ENCODE measurements around the gene ZNF281.
"Not testable (repeated sequence)": the region's sequence is repeated elsewhere in the genome, so short reads cannot be mapped to it uniquely, and the experiment has no call there.

Gene ZNF281

DNA sequence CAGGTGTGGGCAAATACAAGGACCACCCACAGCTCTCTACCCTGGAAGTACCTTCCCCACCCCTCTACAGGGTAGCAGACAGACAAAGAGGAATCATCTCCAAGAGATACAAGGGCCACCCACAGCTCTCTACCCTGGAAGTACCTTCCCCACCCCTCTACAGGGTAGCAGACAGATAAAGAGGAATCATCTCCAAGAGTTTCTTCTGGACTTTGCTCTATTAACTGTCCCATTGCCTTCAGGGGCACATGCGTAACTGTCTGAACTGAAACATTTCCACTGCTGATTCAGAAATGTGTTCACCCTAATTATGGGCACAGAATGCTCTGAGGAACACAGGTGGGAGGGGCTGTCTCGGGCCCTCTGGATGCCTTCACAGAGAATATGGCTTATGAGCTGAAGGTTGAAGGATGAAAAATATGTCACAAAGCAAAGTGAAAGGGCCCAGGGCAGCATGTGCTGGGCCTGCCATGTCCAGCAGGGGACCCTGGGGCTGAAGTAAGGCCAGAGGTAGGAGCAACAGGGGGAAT is 43.9 kb downstream of the ZNF281 start:
- H3K4me1 ChIP-seq (ENCODE audit: control insufficient read depth, insufficient read depth, low read length) = peaks cover 9% of the 10 kb centered on the region
- no peaks in the 10 kb centered on the region for H3K36me3 ChIP-seq (ENCODE audit: control insufficient read depth, insufficient read depth, low read length)

GRCh38 chr1:200364831-200365230 is 45.0 kb downstream of the ZNF281 start:
- Histone ChIP-seq H3K9me3 (ENCODE audit: control insufficient read depth, low read length) (no peaks in the 10 kb centered on the region), H3K4me3 (ENCODE audit: low read length) (no peak overlapping the region), H3K27me3 (ENCODE audit: control insufficient read depth, insufficient read depth, low read length) (no peaks in the 10 kb centered on the region), H3K9ac (ENCODE audit: low read length) (no peak overlapping the region), H3K4me1 (ENCODE audit: control insufficient read depth, insufficient read depth, low read length) (peaks cover 3% of the 10 kb centered on the region), H3K36me3 (ENCODE audit: control insufficient read depth, insufficient read depth, low read length) (no peaks in the 10 kb centered on the region)

More for the DNA sequence above, 43.9 kb downstream of the ZNF281 start:
- no peaks in the 10 kb centered on the region for H3K27me3 ChIP-seq (ENCODE audit: control insufficient read depth, insufficient read depth, low read length)
- H3K4me3 ChIP-seq (ENCODE audit: low read length) = no peak overlapping the region
- H3K9me3 ChIP-seq (ENCODE audit: control insufficient read depth, low read length) = no peaks in the 10 kb centered on the region
- no peak overlapping the region for H3K9ac ChIP-seq (ENCODE audit: low read length)

DNA sequence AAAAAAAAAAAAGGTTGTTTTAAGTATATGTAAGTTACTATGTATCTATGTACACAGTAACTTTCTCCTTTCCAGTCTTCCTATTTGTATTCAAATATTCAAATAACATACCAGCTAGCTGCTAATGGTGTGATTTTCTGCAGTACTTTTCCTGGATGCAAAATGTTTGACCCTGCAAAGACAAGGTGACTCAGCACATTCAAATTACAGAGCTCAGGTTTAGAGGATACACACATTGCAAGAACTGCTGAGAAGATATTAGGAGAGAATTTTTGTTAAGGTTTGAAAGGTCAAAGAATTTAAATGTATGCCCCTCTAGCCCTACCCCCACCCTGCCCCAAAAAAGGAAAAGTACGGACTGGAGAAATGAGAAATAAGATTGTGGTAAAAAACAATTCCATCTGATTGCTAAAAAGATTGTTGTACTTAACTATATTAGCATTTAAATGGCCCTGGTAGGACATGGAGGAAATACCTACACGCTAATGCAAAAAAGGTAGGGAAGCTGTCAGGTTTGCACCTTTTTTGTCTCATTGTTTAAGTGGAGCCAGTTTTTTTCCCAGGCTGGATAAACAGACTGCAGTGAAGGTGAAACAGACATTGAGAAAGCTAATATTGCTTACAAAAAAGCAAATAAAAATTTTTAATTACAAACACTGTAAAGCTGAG is 45.6 kb downstream of the ZNF281 start:
- Histone ChIP-seq H3K9me3 (ENCODE audit: control insufficient read depth, low read length) (no peaks in the 10 kb centered on the region), H3K4me3 (ENCODE audit: low read length) (no peak overlapping the region), H3K36me3 (ENCODE audit: control insufficient read depth, insufficient read depth, low read length) (no peaks in the 10 kb centered on the region), H3K9ac (ENCODE audit: low read length) (no peak overlapping the region), H3K4me1 (ENCODE audit: control insufficient read depth, insufficient read depth, low read length) (no peaks in the 10 kb centered on the region), H3K27me3 (ENCODE audit: control insufficient read depth, insufficient read depth, low read length) (no peaks in the 10 kb centered on the region)

- H3K9me3 ChIP-seq (ENCODE audit: control insufficient read depth, low read length) = no peaks in the 10 kb centered on the region
- H3K36me3 ChIP-seq (ENCODE audit: control insufficient read depth, insufficient read depth, low read length) = no peaks in the 10 kb centered on the region
- no peaks in the 10 kb centered on the region for H3K27me3 ChIP-seq (ENCODE audit: control insufficient read depth, insufficient read depth, low read length)
- H3K4me3 ChIP-seq (ENCODE audit: low read length) = no peak overlapping the region
- H3K4me1 ChIP-seq (ENCODE audit: control insufficient read depth, insufficient read depth, low read length) = no peaks in the 10 kb centered on the region
- no peak overlapping the region for H3K9ac ChIP-seq (ENCODE audit: low read length)
Measured at GRCh38 chr1:200363264-200363933, 46.4 kb downstream of the ZNF281 start.

- Histone ChIP-seq H3K9me3 (ENCODE audit: control insufficient read depth, low read length) (no peaks in the 10 kb centered on the region), H3K27me3 (ENCODE audit: control insufficient read depth, insufficient read depth, low read length) (no peaks in the 10 kb centered on the region), H3K4me3 (ENCODE audit: low read length) (no peak overlapping the region), H3K36me3 (ENCODE audit: control insufficient read depth, insufficient read depth, low read length) (no peaks in the 10 kb centered on the region), H3K9ac (ENCODE audit: low read length) (no peak overlapping the region), H3K4me1 (ENCODE audit: control insufficient read depth, insufficient read depth, low read length) (no peaks in the 10 kb centered on the region)
Measured at GRCh38 chr1:200362421-200362820, 47.4 kb downstream of the ZNF281 start.

- H3K27me3 ChIP-seq (ENCODE audit: control insufficient read depth, insufficient read depth, low read length) = no peaks in the 10 kb centered on the region
- no peak overlapping the region for H3K4me3 ChIP-seq (ENCODE audit: low read length)
- no peaks in the 10 kb centered on the region for H3K9me3 ChIP-seq (ENCODE audit: control insufficient read depth, low read length)
- no peak overlapping the region for H3K9ac ChIP-seq (ENCODE audit: low read length)
- no peaks in the 10 kb centered on the region for H3K36me3 ChIP-seq (ENCODE audit: control insufficient read depth, insufficient read depth, low read length)
- no peaks in the 10 kb centered on the region for H3K4me1 ChIP-seq (ENCODE audit: control insufficient read depth, insufficient read depth, low read length)
Measured at GRCh38 chr1:200359610-200360163, 50.1 kb downstream of the ZNF281 start.

DNA sequence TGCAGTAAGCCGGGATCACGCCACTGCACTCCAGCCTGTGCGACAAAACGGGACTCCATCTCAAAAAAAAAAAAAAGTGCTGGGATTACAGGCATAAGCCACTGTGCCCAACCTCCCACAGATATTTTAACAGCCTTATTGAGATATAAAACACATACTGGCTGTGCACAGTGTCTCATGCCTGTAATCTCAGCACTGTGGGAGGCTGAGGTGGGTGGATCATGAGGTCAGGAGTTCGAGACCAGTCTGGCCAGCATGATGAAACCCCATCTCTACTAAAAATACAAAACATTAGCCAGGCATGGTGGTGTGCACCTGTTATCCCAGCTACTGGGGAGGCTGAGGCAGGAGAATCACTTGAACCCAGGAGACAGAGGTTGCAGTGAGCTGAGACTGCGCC is 51.9 kb downstream of the ZNF281 start:
- not testable (repeated sequence) for H3K27me3 ChIP-seq (ENCODE audit: control insufficient read depth, insufficient read depth, low read length); H3K4me3 ChIP-seq (ENCODE audit: low read length); H3K9me3 ChIP-seq (ENCODE audit: control insufficient read depth, low read length); H3K4me1 ChIP-seq (ENCODE audit: control insufficient read depth, insufficient read depth, low read length); H3K36me3 ChIP-seq (ENCODE audit: control insufficient read depth, insufficient read depth, low read length); H3K9ac ChIP-seq (ENCODE audit: low read length)

- peaks cover 4% of the 10 kb centered on the region for H3K4me1 ChIP-seq (ENCODE audit: control insufficient read depth, insufficient read depth, low read length)
- no peaks in the 10 kb centered on the region for H3K9me3 ChIP-seq (ENCODE audit: control insufficient read depth, low read length)
- no peak overlapping the region for H3K4me3 ChIP-seq (ENCODE audit: low read length)
- H3K36me3 ChIP-seq (ENCODE audit: control insufficient read depth, insufficient read depth, low read length) = no peaks in the 10 kb centered on the region
- H3K9ac ChIP-seq (ENCODE audit: low read length) = no peak overlapping the region
- no peaks in the 10 kb centered on the region for H3K27me3 ChIP-seq (ENCODE audit: control insufficient read depth, insufficient read depth, low read length)
Measured at GRCh38 chr1:200355801-200356200, 54.0 kb downstream of the ZNF281 start.
